ENCODE data around the gene KLC1.

- TF ChIP-seq ARHGAP35 (CRISPR knock-in tag; IDR thresholded peaks at IDR 0.05; ENCODE audit: borderline replicate concordance): no peak
- no peak for TF ChIP-seq CTCF (CRISPR knock-in tag; IDR thresholded peaks at IDR 0.05)
- no peak for TF ChIP-seq ZNF317 (CRISPR knock-in tag; IDR thresholded peaks at IDR 0.05)
- no peak for TF ChIP-seq POLR2AphosphoS5 (IDR thresholded peaks at IDR 0.05; ENCODE audit: low read depth, low read length)
- TF ChIP-seq YEATS2 (CRISPR knock-in tag; IDR thresholded peaks at IDR 0.05; ENCODE audit: borderline replicate concordance): no peak
- TF ChIP-seq ZBTB49 (CRISPR knock-in tag; IDR thresholded peaks at IDR 0.05; ENCODE audit: borderline replicate concordance): no peak
- no peak for TF ChIP-seq SMAD3 (CRISPR knock-in tag; IDR thresholded peaks at IDR 0.05)
These were observed 109.9 kb downstream of the KLC1 start for GRCh38 chr14:103738701-103739451.

Measured in HepG2 (cell line).